Uterine smooth muscle cell (primary cell): ENCODE measurements around the gene USP21. TPM values are rescaled to one million over a fixed set of nuclear protein-coding genes. Genes with fewer than 3 reads are reported as not detected.

ENCODE experiments used
- total RNA-seq: library from RNA; depleted of rRNA; stranded (reverse); fragments of >200 nt; gene quantifications from 2 replicates; pipeline ENCODE4 v1.2.3, GENCODE V29; 2014

Gene USP21
- total RNA-seq: 7.5 and 11.2 TPM in 2 replicates

DNA sequence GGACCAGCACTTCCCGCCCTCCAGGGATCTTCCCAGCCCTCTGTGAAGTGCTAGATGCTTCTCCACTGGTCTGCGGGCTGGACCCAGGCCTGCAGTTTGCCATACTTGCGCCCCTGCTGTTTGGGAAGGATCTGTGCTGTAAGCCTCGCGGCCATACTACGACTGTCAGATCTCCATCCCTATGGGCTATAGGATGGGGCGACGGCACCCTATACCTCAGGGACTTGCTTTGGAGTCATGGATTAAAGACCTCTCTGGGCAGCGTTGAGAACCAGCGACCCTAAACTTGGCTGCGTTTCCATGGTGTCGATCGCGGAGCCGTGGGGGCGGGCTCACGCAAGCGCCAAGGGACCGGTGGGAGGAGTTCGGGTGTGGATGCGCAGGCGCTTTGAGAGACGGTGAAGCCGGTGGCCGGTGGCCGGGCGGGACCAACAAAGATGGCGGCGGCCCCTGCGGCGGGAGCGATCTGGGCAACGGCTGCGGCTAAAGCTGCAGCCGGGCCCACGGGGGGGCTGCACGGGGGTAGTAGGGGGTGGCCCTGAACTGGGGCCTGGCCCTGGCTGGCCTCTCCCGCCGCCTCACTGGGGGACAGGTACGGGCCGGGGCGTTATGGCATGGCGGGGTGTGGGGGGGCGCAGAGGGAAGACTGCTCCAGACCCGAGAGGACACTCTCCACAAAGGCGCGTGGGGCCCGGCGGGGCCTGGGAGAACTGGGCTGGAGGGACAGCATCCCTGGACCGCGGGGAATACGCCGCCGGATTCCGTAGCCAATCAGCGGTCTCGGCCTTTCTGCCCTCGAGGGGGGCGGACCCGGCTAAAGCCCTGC, at the start of gene USP21:
USP21 (plus strand) TSS at position 414 of the 826 bp plus-strand sequence. CDS start 1,141 bp downstream, outside the sequence.

GRCh38 chr1:161117759-161118581, 41.3 kb upstream of the USP21 start, which contains the start of the genes NIT1 and PFDN2:
NIT1 (plus strand) TSS chr1:161118105; CDS start chr1:161118177, 72 bp downstream.
PFDN2 (minus strand) TSS chr1:161118037; CDS start chr1:161118026, 11 bp downstream.

DNA sequence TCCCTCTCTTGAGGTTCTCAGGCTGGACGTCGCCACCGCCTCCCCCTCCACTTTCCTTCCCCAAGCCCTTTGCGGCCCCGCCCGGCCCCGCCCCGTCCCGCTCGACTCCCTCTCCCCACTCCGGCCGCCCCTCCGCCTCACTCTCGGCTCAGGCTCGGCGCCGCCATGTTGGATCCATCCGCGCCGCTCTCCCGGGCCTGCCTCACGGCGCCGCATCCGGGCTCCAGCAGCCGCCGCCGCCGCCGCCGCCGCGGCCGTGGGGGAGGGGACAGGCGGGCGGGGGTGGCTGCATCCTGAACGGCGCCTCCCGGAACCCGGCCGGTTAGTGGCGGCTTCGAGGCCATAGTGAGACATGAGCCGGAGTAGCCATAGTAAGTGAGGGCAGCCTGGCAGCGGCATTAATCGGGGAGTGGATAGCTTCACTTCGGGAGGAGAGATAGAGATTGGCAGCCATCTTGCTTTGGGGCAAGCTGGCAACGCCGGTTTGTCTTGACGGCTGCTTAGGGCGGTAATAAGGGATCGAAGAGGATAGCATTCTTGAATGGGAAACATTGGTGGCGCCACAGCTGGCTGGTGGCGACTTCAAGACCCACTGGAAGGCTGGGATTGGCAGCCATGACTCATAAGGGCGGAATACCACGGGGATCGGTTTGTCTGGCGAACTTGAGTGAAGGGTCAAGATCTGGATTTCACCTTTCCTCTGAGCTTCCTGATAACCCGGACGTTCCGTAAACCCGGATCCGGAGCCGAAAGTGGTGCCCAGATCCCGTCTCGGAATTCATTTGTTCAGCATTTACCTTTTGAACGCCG, 26.7 kb upstream of the USP21 start, which contains the start of gene DEDD:
DEDD (minus strand) TSS at position 258 of the 810 bp plus-strand sequence. CDS start 8,205 bp downstream, outside the sequence.

GRCh38 chr1:161153682-161154337, 5.5 kb upstream of the USP21 start, which contains the start of gene UFC1:
UFC1 (plus strand) TSS chr1:161153978; CDS start chr1:161153998, 20 bp downstream.

DNA sequence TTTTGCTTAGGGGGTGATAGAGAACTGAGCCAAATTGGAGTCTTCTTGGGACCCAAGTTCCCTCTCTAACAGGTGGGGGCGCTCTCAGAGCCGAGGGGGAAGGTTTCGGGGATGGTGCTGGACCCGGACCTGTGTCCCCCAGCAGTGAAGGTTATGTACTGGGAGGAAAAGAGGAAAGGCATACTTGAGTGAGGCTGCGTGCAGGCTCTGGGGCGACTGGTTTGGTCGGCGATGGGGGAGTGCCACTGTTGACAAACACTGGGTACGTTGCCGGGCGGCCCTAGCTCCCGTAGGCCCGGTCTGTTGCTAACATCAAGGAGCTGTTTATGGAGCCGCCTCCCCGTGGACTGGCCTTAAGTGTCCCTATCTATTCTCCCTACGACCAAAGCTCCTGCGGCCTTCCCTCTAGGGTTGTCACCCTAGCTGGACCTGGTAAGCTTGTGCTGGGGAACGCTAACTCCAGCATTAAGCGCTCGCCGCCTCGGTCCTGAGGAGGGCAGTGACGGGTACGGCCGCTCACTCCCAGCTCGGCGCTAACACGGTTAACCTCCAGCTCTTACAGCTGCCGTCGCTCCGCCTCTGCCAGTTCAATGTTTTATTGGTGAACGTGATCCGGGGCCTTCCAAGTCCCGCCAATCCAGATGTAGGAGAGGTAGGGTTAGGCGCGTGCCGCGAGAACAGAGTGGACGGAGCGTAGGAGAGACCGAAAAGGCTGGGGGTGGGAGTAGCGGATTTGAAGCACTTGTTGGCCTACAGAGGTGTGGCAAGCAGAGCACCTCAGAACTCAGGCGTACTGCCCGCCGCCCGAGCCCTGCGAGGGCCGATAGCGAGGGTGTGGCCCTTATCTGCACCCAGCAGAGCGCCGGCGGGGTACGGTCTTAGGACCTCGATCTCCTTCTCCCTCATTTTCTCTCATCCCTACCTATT, 6.7 kb downstream of the USP21 start, which contains the start of gene PPOX:
PPOX (plus strand) TSS at position 685 of the 927 bp plus-strand sequence. CDS start 422 bp downstream, outside the sequence.

GRCh38 chr1:161177112-161177935, 18.0 kb downstream of the USP21 start, which contains the start of gene B4GALT3:
B4GALT3 (minus strand) TSS chr1:161177507; CDS start chr1:161176060, 1,447 bp downstream.

DNA sequence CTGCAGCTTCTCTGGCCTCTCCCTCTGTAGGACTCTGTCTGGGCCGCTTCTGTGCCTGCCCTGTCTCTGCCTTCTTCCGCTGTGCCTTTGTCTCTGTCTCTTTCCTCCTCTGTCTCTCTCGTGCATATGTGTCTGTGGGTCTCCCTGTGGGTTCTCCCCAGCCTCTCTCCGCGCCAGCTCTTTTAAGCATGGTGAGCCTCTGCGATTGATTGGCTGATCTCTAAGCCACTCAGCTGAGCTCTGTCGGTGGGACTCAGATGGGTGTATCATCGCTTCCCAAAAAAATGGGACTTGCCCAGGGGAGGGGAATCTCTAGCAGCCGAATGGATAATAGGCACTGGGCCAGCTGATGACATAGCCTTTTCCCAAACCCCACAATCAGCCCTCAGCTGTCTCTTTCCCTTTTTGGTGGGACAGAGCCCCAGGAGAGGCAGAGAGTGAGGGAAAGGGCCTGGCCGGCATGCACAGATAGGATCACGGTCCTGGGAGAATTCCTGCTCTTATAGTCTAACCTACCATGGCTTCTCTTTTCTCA, 39.7 kb downstream of the USP21 start, which contains the start of gene ADAMTS4:
ADAMTS4 (minus strand) TSS at position 158 of the 535 bp plus-strand sequence. CDS start 427 bp downstream, outside the sequence.

DNA sequence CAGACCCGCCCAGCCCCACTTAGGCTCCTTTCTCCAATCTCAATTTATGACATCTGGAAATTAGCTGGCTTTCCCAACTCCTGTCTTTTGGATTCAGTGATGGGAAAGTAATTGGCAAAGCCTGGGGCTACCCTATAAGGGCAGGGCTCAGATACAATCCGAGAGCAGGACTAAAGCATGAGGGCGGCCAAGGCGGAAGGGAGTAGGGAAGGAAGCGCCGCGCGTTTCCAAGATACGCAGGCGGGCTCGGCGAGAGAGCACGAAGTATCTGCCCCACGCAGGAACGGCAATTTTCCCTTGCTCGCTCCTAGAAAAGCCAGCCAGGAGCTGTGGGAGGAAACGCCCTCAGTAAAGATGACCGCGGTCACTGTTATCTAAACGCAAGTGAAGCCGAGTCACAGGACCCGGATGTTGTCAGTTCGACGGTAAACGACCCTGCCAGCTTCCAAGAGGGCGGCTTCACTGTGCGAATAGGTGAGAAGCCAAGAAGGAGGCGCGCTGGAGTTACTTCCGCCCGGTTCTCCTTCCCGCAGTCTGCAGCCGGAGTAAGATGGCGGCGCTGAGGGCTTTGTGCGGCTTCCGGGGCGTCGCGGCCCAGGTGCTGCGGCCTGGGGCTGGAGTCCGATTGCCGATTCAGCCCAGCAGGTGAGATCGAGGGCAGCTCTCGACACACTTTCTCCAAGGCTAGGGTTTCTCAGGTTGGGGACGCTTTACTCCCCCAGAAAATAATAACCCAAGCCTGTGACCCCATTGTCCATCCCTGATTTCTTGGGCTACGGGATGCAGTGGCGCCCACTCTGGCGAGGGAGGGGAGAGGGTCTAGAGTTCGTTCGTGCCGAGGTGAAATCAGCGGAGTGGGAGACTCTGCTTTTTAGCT, 42.8 kb downstream of the USP21 start, which contains the start of gene NDUFS2:
NDUFS2 (plus strand) TSS at position 532 of the 877 bp plus-strand sequence; CDS start at position 551, 19 bp downstream.

DNA sequence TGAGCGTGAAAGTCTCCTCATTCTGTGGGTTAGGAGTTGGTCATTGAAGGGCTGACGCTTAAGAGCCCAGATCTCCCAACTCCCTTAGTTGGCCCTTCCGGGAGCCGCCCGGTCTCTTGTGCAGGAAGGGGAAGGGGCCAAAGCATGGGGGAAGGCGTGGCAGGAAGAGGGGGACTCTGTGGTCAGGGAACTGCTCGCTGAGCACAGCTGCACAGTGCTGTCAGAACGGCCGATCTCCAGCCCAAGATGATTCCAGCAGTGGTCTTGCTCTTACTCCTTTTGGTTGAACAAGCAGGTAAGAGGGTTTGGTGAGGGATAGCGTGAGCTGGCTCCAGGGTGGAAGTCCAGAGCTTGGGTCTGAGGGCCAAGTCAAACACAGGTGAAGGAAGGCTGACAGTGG, 55.8 kb downstream of the USP21 start, which contains the start of gene FCER1G:
FCER1G (plus strand) TSS at position 220 of the 400 bp plus-strand sequence; CDS start at position 247, 27 bp downstream.

Other genes starting within 250 kb of the USP21 start
- not detected in 2 replicates for gene ITLN2, start 204.7 kb upstream of the USP21 start, total RNA-seq
- 2.2 and 2.7 TPM in 2 replicates for gene F11R, start 138.3 kb upstream of the USP21 start, total RNA-seq
- 3.4 and 9.1 TPM in 2 replicates for gene TSTD1, start 120.5 kb upstream of the USP21 start, total RNA-seq
- gene USF1, start 113.5 kb upstream of the USP21 start, total RNA-seq: 66.7 and 87.2 TPM in 2 replicates
- not detected in 2 replicates for gene ARHGAP30, start 89.6 kb upstream of the USP21 start, total RNA-seq
- 0.11 and 0.25 TPM in 2 replicates for gene NECTIN4, start 69.9 kb upstream of the USP21 start, total RNA-seq
- gene KLHDC9, start 61.1 kb upstream of the USP21 start, total RNA-seq: 1.3 and 1.6 TPM in 2 replicates
- gene PFDN2, start 41.5 kb upstream of the USP21 start, total RNA-seq: 74.6 and 114 TPM in 2 replicates
- 21.8 and 25.6 TPM in 2 replicates for gene NIT1, start 41.4 kb upstream of the USP21 start, total RNA-seq
- 21.1 and 28.7 TPM in 2 replicates for gene DEDD, start 26.8 kb upstream of the USP21 start, total RNA-seq
- 85.5 and 86.7 TPM in 2 replicates for gene UFC1, start 5.5 kb upstream of the USP21 start, total RNA-seq
- 13.8 and 15.2 TPM in 2 replicates for gene PPOX, start 6.9 kb downstream of the USP21 start, total RNA-seq
- 18.3 and 23.6 TPM in 2 replicates for gene B4GALT3, start 18.0 kb downstream of the USP21 start, total RNA-seq
- 14.9 and 37.3 TPM in 2 replicates for gene ADAMTS4, start 39.6 kb downstream of the USP21 start, total RNA-seq
- gene NDUFS2, start 42.9 kb downstream of the USP21 start, total RNA-seq: 197 and 198 TPM in 2 replicates
- gene FCER1G, start 55.8 kb downstream of the USP21 start, total RNA-seq: not detected in 2 replicates
- gene APOA2, start 64.1 kb downstream of the USP21 start, total RNA-seq: not detected in 2 replicates
- gene TOMM40L, start 66.6 kb downstream of the USP21 start, total RNA-seq: 9.2 and 13.2 TPM in 2 replicates
- not detected in 2 replicates for gene NR1I3, start 78.7 kb downstream of the USP21 start, total RNA-seq
- not detected in 2 replicates for gene PCP4L1, start 99.2 kb downstream of the USP21 start, total RNA-seq
- 0.87 and 1.00 TPM in 2 replicates for gene MPZ, start 150.5 kb downstream of the USP21 start, total RNA-seq
- 26.9 and 37.0 TPM in 2 replicates for gene SDHC, start 154.9 kb downstream of the USP21 start, total RNA-seq
- not detected in 2 replicates for gene CFAP126, start 208.4 kb downstream of the USP21 start, total RNA-seq